Ovary (tissue), 9 donors: Measurements from ENCODE around the gene RABL6. TPM values are rescaled to one million over a fixed set of nuclear protein-coding genes. Genes with fewer than 3 reads are reported as not detected.

Source experiments
- DNase-seq, 5 donors: peaks; one replicate each; pipeline ENCODE4 v3.0.0-alpha.2; 2019 to 2020
- H3K27ac ChIP-seq, 2 donors: fragments of 200-600 bp; one replicate each; pipeline versions ENCODE4 v1.5.1 to v1.8.0; 2019 to 2022
- H3K27me3 ChIP-seq: fragments of 200-600 bp; one replicate; pipeline ENCODE4 v1.8.0; 2022
- H3K36me3 ChIP-seq: fragments of 200-600 bp; sonication (generic); one replicate; pipeline ENCODE4 v1.5.1; 2019
- H3K4me1 ChIP-seq: one replicate; pipeline ENCODE4 v1.8.1; 2013; ENCODE audit warnings: mild to moderate bottlenecking, moderate library complexity; ENCODE audit not compliant: insufficient read depth
- H3K4me3 ChIP-seq: fragments of 200-600 bp; sonication (generic); one replicate; pipeline ENCODE4 v1.5.1; 2017
- H3K9me3 ChIP-seq, 2 donors: fragments of 200-600 bp in 1 of 2; sonication (generic) in 1 of 2; one replicate each; pipeline versions ENCODE4 v1.5.1 to v1.8.1; 2013 to 2019; ENCODE audit warnings: mild to moderate bottlenecking in 1 of 2, moderate library complexity in 1 of 2
- EP300 ChIP-seq: sonication (generic); formaldehyde crosslinking; IDR thresholded peaks from one replicate; pipeline ENCODE4 v1.6.1; 2017; ENCODE audit warnings: antibody characterized with exemption
- POLR2A ChIP-seq: fragments of 450-650 bp; IDR thresholded peaks from one replicate; pipeline ENCODE4 v1.6.1; 2017; ENCODE audit warnings: antibody characterized with exemption, mild to moderate bottlenecking, moderate library complexity
- WGBS, 3 donors: extraction: QIAGEN DNeasy Blood & Tissue Kit in 1 of 3; methylation state at CpG; one replicate each; pipeline versions ENCODE4 v1.1.5 to v1.1.7; 2013 to 2017; 5-methylcytosine and 5-hydroxymethylcytosine counted together
- intact Hi-C, 4 donors: fragments of 100-400 bp; cut with DNase I; formaldehyde crosslinking; loops; one replicate each; pipeline versions ENCODE4 v1.11.0 to v1.15.1; 2022 to 2023
- polyA plus RNA-seq, 2 donors: library from polyadenylated mRNA; stranded (reverse); fragments of 200-250 nt in 1 of 2; fragments of 350-450 nt in 1 of 2; fragmentation: Illumina TruSeq in 1 of 2; extraction: RNeasy Lipid Tissue Mini Kit (QIAGEN cat#74804) in 1 of 2; gene quantifications; one replicate each; pipeline ENCODE4 v1.2.3, GENCODE V29; 2013 to 2014
- total RNA-seq, 7 donors: library from RNA; depleted of rRNA in 2 of 7; stranded (reverse); fragments of >200 nt in 2 of 7; fragmentation: NEBNext Ultra II Directional in 3 of 7; extraction: Animal tissue kit (Norgen Biotek cat#: 25700) in 3 of 7; gene quantifications; one replicate each; pipeline versions ENCODE4 v1.1.0 to v1.2.4, GENCODE V29; 2016 to 2023
- TF ChIP-seq, protein P1 (sequence below), 3 donors: fragments of 450-650 bp in 2 of 3; fragments of 200-600 bp in 1 of 3; IDR thresholded peaks; one replicate each; pipeline versions ENCODE4 v1.5.1 to v1.8.0; 2016 to 2022; ENCODE audit warnings: antibody characterized with exemption in 3 of 3, mild to moderate bottlenecking in 1 of 3
- donor health status: DM: no; HTN: no; CAD: no; lungs with moderate emphysema.
- donor health status: DM: no; HTN: no; CAD: no.
- donor health status: Bipolar disorder and iron deficiency.
- donor health status: DM: yes; HTN: yes; CAD: no.
- donor health status: DM: no; HTN: no; CAD: no.
- donor health status: DM: yes; HTN: yes; CAD: no.

The RABL6 gene
- total and polyA plus RNA-seq, 9 donors: 22.6 to 65.4 (median 49.4) TPM

DNA sequence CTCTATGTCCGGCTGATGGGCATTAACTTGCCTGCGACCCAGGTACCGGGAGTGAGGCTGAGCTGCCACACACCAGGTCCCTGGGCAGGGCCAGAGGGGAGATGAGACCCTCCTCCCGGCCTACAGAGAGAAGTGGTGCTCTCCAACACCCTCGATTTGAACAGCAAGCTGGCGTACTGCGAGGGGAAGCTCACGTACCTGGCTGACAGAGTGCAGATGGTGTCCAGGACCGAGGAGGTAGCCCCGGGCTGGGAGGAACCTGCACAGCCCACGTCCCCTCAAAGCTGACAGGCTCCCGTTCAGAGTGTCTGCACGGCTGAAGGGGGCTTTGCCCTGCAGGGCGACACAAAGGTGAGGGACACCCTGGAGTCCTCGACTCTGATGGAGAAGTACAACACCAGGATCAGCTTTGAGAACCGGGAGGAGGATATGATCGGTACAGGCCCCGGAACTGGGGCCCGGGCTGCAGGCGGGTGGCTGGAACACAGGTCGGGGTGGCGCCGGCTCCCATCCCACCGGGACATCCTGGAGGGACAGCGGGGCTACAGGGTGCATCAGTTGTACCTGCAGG is 1.0 kb upstream of the RABL6 start:
- WGBS, 3 donors: 53 to 61% (median 58%) methylated on average over 25 of the region's 25 CpGs
- Histone ChIP-seq H3K9me3 (no peaks in the 10 kb centered on the region), H3K4me1 (peaks cover 3% of the 10 kb centered on the region), H3K4me3 (peak overlapping the region; percentile 94), H3K36me3 (no peaks in the 10 kb centered on the region), H3K27me3 (no peaks in the 10 kb centered on the region), H3K27ac (peak overlapping the region in 1 of 2 donors; percentile 76)
- intact Hi-C loops: no loop called here
- peak in 3 of 5 donors; percentile 15 to 43 (median 36) for DNase-seq
- no peak for TF ChIP-seq EP300
- TF ChIP-seq POLR2A: no peak
- TF ChIP-seq, protein P1, sequence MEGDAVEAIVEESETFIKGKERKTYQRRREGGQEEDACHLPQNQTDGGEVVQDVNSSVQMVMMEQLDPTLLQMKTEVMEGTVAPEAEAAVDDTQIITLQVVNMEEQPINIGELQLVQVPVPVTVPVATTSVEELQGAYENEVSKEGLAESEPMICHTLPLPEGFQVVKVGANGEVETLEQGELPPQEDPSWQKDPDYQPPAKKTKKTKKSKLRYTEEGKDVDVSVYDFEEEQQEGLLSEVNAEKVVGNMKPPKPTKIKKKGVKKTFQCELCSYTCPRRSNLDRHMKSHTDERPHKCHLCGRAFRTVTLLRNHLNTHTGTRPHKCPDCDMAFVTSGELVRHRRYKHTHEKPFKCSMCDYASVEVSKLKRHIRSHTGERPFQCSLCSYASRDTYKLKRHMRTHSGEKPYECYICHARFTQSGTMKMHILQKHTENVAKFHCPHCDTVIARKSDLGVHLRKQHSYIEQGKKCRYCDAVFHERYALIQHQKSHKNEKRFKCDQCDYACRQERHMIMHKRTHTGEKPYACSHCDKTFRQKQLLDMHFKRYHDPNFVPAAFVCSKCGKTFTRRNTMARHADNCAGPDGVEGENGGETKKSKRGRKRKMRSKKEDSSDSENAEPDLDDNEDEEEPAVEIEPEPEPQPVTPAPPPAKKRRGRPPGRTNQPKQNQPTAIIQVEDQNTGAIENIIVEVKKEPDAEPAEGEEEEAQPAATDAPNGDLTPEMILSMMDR (IDR thresholded peaks at IDR 0.05): no peak

DNA sequence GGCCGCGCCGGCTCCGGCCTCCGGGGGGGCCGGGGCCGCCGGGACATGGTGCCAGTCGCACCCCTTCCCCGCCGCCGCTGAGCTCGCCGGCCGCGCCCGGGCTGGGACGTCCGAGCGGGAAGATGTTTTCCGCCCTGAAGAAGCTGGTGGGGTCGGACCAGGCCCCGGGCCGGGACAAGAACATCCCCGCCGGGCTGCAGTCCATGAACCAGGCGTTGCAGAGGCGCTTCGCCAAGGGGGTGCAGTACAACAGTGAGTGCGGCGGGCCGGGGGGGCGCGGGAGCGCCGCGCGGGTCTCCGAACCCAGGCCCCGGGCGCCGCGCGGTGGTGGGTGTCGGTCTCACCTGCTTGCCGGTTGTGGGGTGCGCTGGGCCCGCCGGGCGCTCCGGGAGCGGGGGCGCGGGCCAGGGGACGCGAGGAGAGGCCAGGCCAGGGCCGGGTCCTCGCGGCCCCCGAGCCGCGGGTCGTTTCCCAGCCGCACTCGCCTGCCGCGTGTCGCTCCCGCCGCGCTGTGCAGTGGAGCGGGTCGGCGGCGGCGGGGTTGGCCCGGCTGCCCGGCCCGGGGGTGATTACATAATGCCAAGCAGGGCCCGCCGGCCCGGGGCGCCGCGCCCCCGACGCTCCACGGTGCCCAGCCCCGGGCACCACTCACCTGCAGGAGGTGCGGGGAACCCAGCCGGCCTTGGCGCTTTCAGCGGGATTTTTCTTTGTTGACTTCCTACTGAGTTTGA is 492 bp downstream of the RABL6 start:
- intact Hi-C loops: no loop called here
- Histone ChIP-seq H3K36me3 (no peaks in the 10 kb centered on the region), H3K4me1 (peaks cover 3% of the 10 kb centered on the region), H3K27me3 (no peaks in the 10 kb centered on the region), H3K27ac (peak overlapping the region; percentile 16 to 76), H3K4me3 (peak overlapping the region; percentile 94), H3K9me3 (no peaks in the 10 kb centered on the region)
- WGBS, 3 donors: 0 to 1% (median 0%) methylated on average over 47 to 93 of the region's 93 CpGs
- TF ChIP-seq POLR2A (no peak), EP300 (no peak)
- TF ChIP-seq, protein P1 (IDR thresholded peaks at IDR 0.05): no peak
- DNase-seq: peak in 3 of 5 donors; percentile 53 to 74 (median 70)

- TF ChIP-seq POLR2A: no peak
- TF ChIP-seq, protein P1 (IDR thresholded peaks at IDR 0.05): no peak
- TF ChIP-seq EP300: no peak
- Histone ChIP-seq H3K9me3 (no peaks in the 10 kb centered on the region), H3K36me3 (no peaks in the 10 kb centered on the region), H3K4me1 (peaks cover 3% of the 10 kb centered on the region), H3K27me3 (no peaks in the 10 kb centered on the region), H3K27ac (no peak overlapping the region), H3K4me3 (peak overlapping the region; percentile 94)
- intact Hi-C loops: no loop called here
- WGBS, 3 donors: 1 to 3% (median 2%) methylated on average over 14 of the region's 14 CpGs
- no peak for DNase-seq
These were observed 1.0 kb downstream of the RABL6 start for GRCh38 chr9:136808806-136809158.

DNA sequence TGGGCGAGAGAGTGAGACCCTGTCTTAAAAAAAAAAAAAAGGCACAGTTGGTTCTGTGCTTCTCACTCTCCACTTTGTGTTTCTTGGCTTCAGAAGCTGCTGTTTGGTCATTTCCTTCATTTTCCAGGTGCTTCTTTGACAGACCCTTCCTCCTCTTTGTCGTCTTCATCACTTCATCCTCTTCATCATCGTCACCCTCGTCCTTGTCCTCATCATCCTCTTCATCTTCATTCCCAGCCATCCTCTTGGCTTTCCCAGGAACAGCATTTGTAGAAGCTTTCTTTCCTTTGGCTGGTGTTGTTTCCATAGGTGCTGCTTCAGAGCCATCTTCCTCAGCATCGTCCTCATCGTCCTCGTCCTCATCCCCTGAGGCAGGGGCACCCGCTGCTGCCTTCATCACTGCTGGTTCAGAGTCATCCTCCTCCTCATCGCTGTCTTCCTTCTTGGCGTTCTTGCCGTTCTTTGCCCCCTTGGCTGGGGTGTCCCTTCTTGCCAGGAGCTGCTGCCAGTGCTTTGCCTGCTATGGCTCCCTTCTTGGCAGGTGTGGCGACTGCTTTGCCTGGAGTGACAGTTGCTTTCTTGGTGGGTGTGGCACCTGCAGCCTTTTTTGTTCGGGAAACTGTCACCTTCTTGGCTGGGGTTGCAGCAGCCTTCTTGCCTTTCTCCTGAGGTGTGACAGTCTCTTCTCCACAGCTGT is 7.1 kb downstream of the RABL6 start:
- WGBS, 3 donors: 90 to 92% (median 90%) methylated on average over 13 of the region's 13 CpGs
- Histone ChIP-seq H3K36me3 (no peaks in the 10 kb centered on the region), H3K4me1 (no peaks in the 10 kb centered on the region), H3K4me3 (no peak overlapping the region), H3K9me3 (no peaks in the 10 kb centered on the region), H3K27ac (no peak overlapping the region), H3K27me3 (no peaks in the 10 kb centered on the region)
- TF ChIP-seq POLR2A (no peak), EP300 (no peak)
- TF ChIP-seq, protein P1 (IDR thresholded peaks at IDR 0.05): no peak
- no peak for DNase-seq
- intact Hi-C loops: no loop called here
